ENCODE data around the gene NRTN. TPM values are rescaled to one million over a fixed set of nuclear protein-coding genes. Genes with fewer than 3 reads are reported as not detected.
"Not testable (repeated sequence)": the region's sequence is repeated elsewhere in the genome, so short reads cannot be mapped to it uniquely, and the experiment has no call there.

Gene NRTN
- total and polyA plus RNA-seq, 7 experiments from 2014 or later = 0.19 to 1.0 (median 0.66) TPM; not detected in 1

- intact Hi-C loops (cut with micrococcal nuclease) = no loop called here
- H3K27me3 ChIP-seq (ENCODE audit: control insufficient read depth in 2 of 2, insufficient read depth in 2 of 2, low read length in 2 of 2) = no peaks in the 10 kb centered on the region
- no peaks in the 10 kb centered on the region for H3K4me1 ChIP-seq (ENCODE audit: control insufficient read depth in 2 of 2, insufficient read depth in 2 of 2, low read length in 2 of 2)
- no peak overlapping the region for H3K4me3 ChIP-seq (ENCODE audit: low read length)
- POLR2A ChIA-PET = no interaction called here
- H3K9me3 Mint-ChIP-seq = no peaks in the 10 kb centered on the region
- DNase-seq (no peak), ATAC-seq (no peak)
- H3K27ac ChIP-seq (ENCODE audit: low read depth, low read length) = no peak overlapping the region
- H3K36me3 ChIP-seq (ENCODE audit: control insufficient read depth in 2 of 3, insufficient read depth in 3 of 3, low read length in 3 of 3) = no peaks in the 10 kb centered on the region
- H3K36me3 Mint-ChIP-seq = no peaks in the 10 kb centered on the region
- peaks cover 0 to 2% (median 0%) of the 10 kb centered on the region in 7 donors for H3K4me1 Mint-ChIP-seq
- no peaks in the 10 kb centered on the region for H3K9me3 ChIP-seq (ENCODE audit: control insufficient read depth in 2 of 3, low read length in 3 of 3)
- peaks cover 0 to 15% (median 0%) of the 10 kb centered on the region in 5 donors for H3K27me3 Mint-ChIP-seq
- no peak overlapping the region for H3K27ac Mint-ChIP-seq
- no peak overlapping the region for H3K4me3 Mint-ChIP-seq
- CTCF ChIA-PET = no interaction called here
Measured at GRCh38 chr19:5873617-5874199, 68.8 kb downstream of the NRTN start.

- H3K27me3 ChIP-seq (ENCODE audit: control insufficient read depth in 2 of 2, insufficient read depth in 2 of 2, low read length in 2 of 2); H3K4me3 ChIP-seq (ENCODE audit: low read length); H3K36me3 ChIP-seq (ENCODE audit: control insufficient read depth in 2 of 3, insufficient read depth in 3 of 3, low read length in 3 of 3); POLR2A ChIA-PET; intact Hi-C loops (cut with micrococcal nuclease); H3K9me3 Mint-ChIP-seq; H3K36me3 Mint-ChIP-seq; H3K4me1 Mint-ChIP-seq; CTCF ChIA-PET; H3K9me3 ChIP-seq (ENCODE audit: control insufficient read depth in 2 of 3, low read length in 3 of 3); H3K27ac ChIP-seq (ENCODE audit: low read depth, low read length); DNase-seq; H3K4me3 Mint-ChIP-seq; H3K27ac Mint-ChIP-seq; H3K4me1 ChIP-seq (ENCODE audit: control insufficient read depth in 2 of 2, insufficient read depth in 2 of 2, low read length in 2 of 2): not testable (repeated sequence)
- H3K27me3 Mint-ChIP-seq = peaks cover 0 to 20% (median 0%) of the 10 kb centered on the region in 5 donors
- ATAC-seq = peak; percentile 26
Measured at GRCh38 chr19:5874496-5874895, 69.6 kb downstream of the NRTN start.

GRCh38 chr19:5877427-5877826, 72.6 kb downstream of the NRTN start:
- peaks cover 0 to 2% (median 0%) of the 10 kb centered on the region in 7 donors for H3K4me1 Mint-ChIP-seq
- intact Hi-C loops (cut with micrococcal nuclease) = no loop called here
- H3K27me3 Mint-ChIP-seq = peaks cover 0 to 25% (median 4%) of the 10 kb centered on the region in 5 donors
- Histone ChIP-seq H3K9me3 (ENCODE audit: control insufficient read depth in 2 of 3, low read length in 3 of 3) (no peaks in the 10 kb centered on the region), H3K27ac (ENCODE audit: low read depth, low read length) (no peak overlapping the region), H3K4me3 (ENCODE audit: low read length) (no peak overlapping the region), H3K36me3 (ENCODE audit: control insufficient read depth in 2 of 3, insufficient read depth in 3 of 3, low read length in 3 of 3) (no peaks in the 10 kb centered on the region), H3K4me1 (ENCODE audit: control insufficient read depth in 2 of 2, insufficient read depth in 2 of 2, low read length in 2 of 2) (no peaks in the 10 kb centered on the region), H3K27me3 (ENCODE audit: control insufficient read depth in 2 of 2, insufficient read depth in 2 of 2, low read length in 2 of 2) (no peaks in the 10 kb centered on the region)
- ChIA-PET POLR2A (no interaction called here), CTCF (no interaction called here)
- DNase-seq (no peak), ATAC-seq (no peak)
- no peaks in the 10 kb centered on the region for H3K36me3 Mint-ChIP-seq
- no peak overlapping the region for H3K4me3 Mint-ChIP-seq
- H3K9me3 Mint-ChIP-seq = no peaks in the 10 kb centered on the region
- H3K27ac Mint-ChIP-seq = no peak overlapping the region

- H3K36me3 ChIP-seq (ENCODE audit: control insufficient read depth in 2 of 3, insufficient read depth in 3 of 3, low read length in 3 of 3) = no peaks in the 10 kb centered on the region
- H3K4me1 Mint-ChIP-seq = peaks cover 0 to 2% (median 0%) of the 10 kb centered on the region in 7 donors
- H3K4me3 Mint-ChIP-seq = no peak overlapping the region
- ChIA-PET CTCF (no interaction called here), POLR2A (no interaction called here)
- no peaks in the 10 kb centered on the region for H3K9me3 ChIP-seq (ENCODE audit: control insufficient read depth in 2 of 3, low read length in 3 of 3)
- no peaks in the 10 kb centered on the region for H3K9me3 Mint-ChIP-seq
- intact Hi-C loops (cut with micrococcal nuclease) = no loop called here
- H3K27ac Mint-ChIP-seq = no peak overlapping the region
- H3K27me3 ChIP-seq (ENCODE audit: control insufficient read depth in 2 of 2, insufficient read depth in 2 of 2, low read length in 2 of 2) = no peaks in the 10 kb centered on the region
- DNase-seq (no peak), ATAC-seq (no peak)
- H3K36me3 Mint-ChIP-seq = no peaks in the 10 kb centered on the region
- H3K27ac ChIP-seq (ENCODE audit: low read depth, low read length) = no peak overlapping the region
- H3K4me3 ChIP-seq (ENCODE audit: low read length) = no peak overlapping the region
- H3K27me3 Mint-ChIP-seq = peaks cover 0 to 25% (median 6%) of the 10 kb centered on the region in 5 donors
- H3K4me1 ChIP-seq (ENCODE audit: control insufficient read depth in 2 of 2, insufficient read depth in 2 of 2, low read length in 2 of 2) = no peaks in the 10 kb centered on the region
Measured at GRCh38 chr19:5877882-5878281, 73.0 kb downstream of the NRTN start.

Other genes starting within 250 kb of the NRTN start
- 1 to 10 TPM in 2 of 5 experiments, under 1 TPM in 3; 0.70 to 1.9 (median 0.97) TPM for gene TINCR, start 237.1 kb upstream of the NRTN start, total RNA-seq
- not detected for gene TINCR, start 237.1 kb upstream of the NRTN start, polyA plus RNA-seq
- gene SAFB2, start 182.3 kb upstream of the NRTN start, total RNA-seq = 100 to 1,000 TPM; 112 to 250 (median 243) TPM
- gene SAFB2, start 182.3 kb upstream of the NRTN start, polyA plus RNA-seq = 10 to 100 TPM; 28.5 to 49.2 TPM
- gene SAFB, start 182.0 kb upstream of the NRTN start, total RNA-seq = 100 to 1,000 TPM; 141 to 203 (median 174) TPM
- gene SAFB, start 182.0 kb upstream of the NRTN start, polyA plus RNA-seq = 100 to 1,000 TPM in 1 of 2 donors, 10 to 100 TPM in 1; 50.3 to 153 TPM
- 10 to 100 TPM; 26.1 to 49.3 (median 38.4) TPM for gene MICOS13, start 124.6 kb upstream of the NRTN start, total RNA-seq
- 100 to 1,000 TPM in 1 of 2 donors, 10 to 100 TPM in 1; 76.8 to 109 TPM for gene MICOS13, start 124.6 kb upstream of the NRTN start, polyA plus RNA-seq
- 1 to 10 TPM; 2.8 to 5.2 (median 3.6) TPM for gene HSD11B1L, start 124.0 kb upstream of the NRTN start, total RNA-seq
- 1 to 10 TPM; 8.4 to 9.6 TPM for gene HSD11B1L, start 124.0 kb upstream of the NRTN start, polyA plus RNA-seq
- gene RPL36, start 114.8 kb upstream of the NRTN start, total RNA-seq = 1,000 to 10,000 TPM in 3 of 5 experiments, 100 to 1,000 TPM in 2; 865 to 1,786 (median 1,037) TPM
- gene RPL36, start 114.8 kb upstream of the NRTN start, polyA plus RNA-seq = 1,000 to 10,000 TPM; 2,342 to 2,564 TPM
- gene LONP1, start 84.9 kb upstream of the NRTN start, total RNA-seq = 100 to 1,000 TPM in 1 of 5 experiments, 10 to 100 TPM in 4; 62.8 to 102 (median 74.8) TPM
- 10 to 100 TPM; 20.0 to 60.0 TPM for gene LONP1, start 84.9 kb upstream of the NRTN start, polyA plus RNA-seq
- under 1 TPM in 1 of 5 experiments, not detected in 4; 0.07 TPM for gene CATSPERD, start 84.4 kb upstream of the NRTN start, total RNA-seq
- gene CATSPERD, start 84.4 kb upstream of the NRTN start, polyA plus RNA-seq = not detected
- gene PRR22, start 20.3 kb upstream of the NRTN start, total RNA-seq = 1 to 10 TPM; 4.7 to 8.6 (median 6.5) TPM
- under 1 TPM in 1 of 2 donors, not detected in 1; 0.20 TPM for gene PRR22, start 20.3 kb upstream of the NRTN start, polyA plus RNA-seq
- 100 to 1,000 TPM in 2 of 5 experiments, 10 to 100 TPM in 3; 53.2 to 179 (median 82.7) TPM for gene DUS3L, start 13.9 kb upstream of the NRTN start, total RNA-seq
- 10 to 100 TPM; 33.1 to 56.5 TPM for gene DUS3L, start 13.9 kb upstream of the NRTN start, polyA plus RNA-seq
- not detected for gene FUT6, start 34.6 kb downstream of the NRTN start, total RNA-seq
- gene FUT6, start 34.6 kb downstream of the NRTN start, polyA plus RNA-seq = not detected
- under 1 TPM in 2 of 5 experiments, not detected in 3; 0.29 to 0.45 TPM for gene FUT3, start 46.4 kb downstream of the NRTN start, total RNA-seq
- not detected for gene FUT3, start 46.4 kb downstream of the NRTN start, polyA plus RNA-seq
- gene FUT5, start 65.5 kb downstream of the NRTN start, total RNA-seq = 1 to 10 TPM in 2 of 5 experiments, under 1 TPM in 1, not detected in 2; 0.24 to 6.2 (median 2.5) TPM
- not detected for gene FUT5, start 65.5 kb downstream of the NRTN start, polyA plus RNA-seq
- 100 to 1,000 TPM; 108 to 241 (median 135) TPM for gene NDUFA11, start 98.7 kb downstream of the NRTN start, total RNA-seq
- gene NDUFA11, start 98.7 kb downstream of the NRTN start, polyA plus RNA-seq = 100 to 1,000 TPM; 381 to 415 TPM
- gene VMAC, start 99.8 kb downstream of the NRTN start, total RNA-seq = 10 to 100 TPM; 13.1 to 39.4 (median 27.8) TPM
- 1 to 10 TPM; 6.3 to 7.0 TPM for gene VMAC, start 99.8 kb downstream of the NRTN start, polyA plus RNA-seq
- 10 to 100 TPM; 22.1 to 80.6 (median 58.5) TPM for gene CAPS, start 109.2 kb downstream of the NRTN start, total RNA-seq
- gene CAPS, start 109.2 kb downstream of the NRTN start, polyA plus RNA-seq = 1 to 10 TPM; 1.6 to 4.1 TPM
- gene RANBP3, start 173.1 kb downstream of the NRTN start, total RNA-seq = 100 to 1,000 TPM in 1 of 5 experiments, 10 to 100 TPM in 4; 88.3 to 104 (median 94.0) TPM
- 10 to 100 TPM in 1 of 2 donors, 1 to 10 TPM in 1; 7.0 to 12.4 TPM for gene RANBP3, start 173.1 kb downstream of the NRTN start, polyA plus RNA-seq